OCI-LY3 (cell line): ENCODE measurements around the gene RASGRF2.

ENCODE experiments used
- CTCF ChIP-seq: fragments of 200-600, 300-600 bp; sonication (generic); IDR thresholded peaks from 2 replicates; pipeline ENCODE4 v1.5.1; 2014; ENCODE audit warnings: antibody characterized with exemption, low read length, low read depth
- EZH2phosphoT487 ChIP-seq: fragments of 200-600 bp; shearing (Covaris generic); IDR thresholded peaks from 2 replicates; pipeline ENCODE4 v1.6.1; 2018; ENCODE audit warnings: antibody characterized with exemption, mixed run types, low read depth

- TF ChIP-seq CTCF (no peak), EZH2phosphoT487 (no peak)
These were observed 287.3 kb downstream of the RASGRF2 start for GRCh38 chr5:81247441-81247972.
